DMS53 (cell line): ENCODE data around the gene APOBR.
"Not testable (repeated sequence)": the region's sequence is repeated elsewhere in the genome, so short reads cannot be mapped to it uniquely, and the experiment has no call there.

Experiments
- DNase-seq: peaks from one replicate; lab custom pipeline; 2025; lab: John Stamatoyannopoulos, UW

The APOBR gene

DNA sequence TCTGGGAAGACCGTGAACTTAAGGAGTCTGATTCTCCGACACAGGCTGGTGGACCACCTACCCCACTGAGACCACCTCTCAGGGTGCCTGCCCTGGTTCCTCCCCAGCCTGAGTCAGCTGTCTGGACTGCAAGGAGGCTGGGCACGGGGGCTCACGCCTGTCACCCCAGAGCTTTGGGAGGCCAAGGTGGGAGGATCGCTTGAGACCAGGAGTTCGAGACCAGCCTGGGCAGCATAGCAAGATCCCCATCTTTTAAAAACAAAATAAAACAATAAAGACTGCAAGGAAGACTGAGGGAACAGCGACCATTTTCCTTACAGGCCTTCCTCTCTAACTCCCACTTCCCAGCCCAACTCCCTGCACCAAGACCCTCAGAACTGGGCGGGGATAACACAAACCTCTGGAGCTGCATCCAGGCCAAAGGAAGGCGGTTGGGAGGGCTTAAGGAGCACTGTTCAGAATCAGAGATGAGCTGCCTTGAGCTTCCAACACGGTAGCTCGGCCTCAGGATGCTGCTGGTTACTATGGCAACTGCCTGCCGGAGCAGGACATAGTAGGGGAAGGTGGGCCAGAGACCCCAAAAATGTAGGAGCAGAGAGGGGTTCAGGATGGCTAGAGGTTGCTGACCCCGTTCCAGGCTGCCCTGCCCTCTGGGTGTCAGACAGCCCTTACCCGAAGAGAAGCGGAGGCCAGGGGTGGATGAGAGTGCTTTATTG, 4.4 kb downstream of the APOBR start:
- DNase-seq: no peak

- DNase-seq: peak; percentile 14
Observed at GRCh38 chr16:28499854-28500253, 5.4 kb downstream of the APOBR start.

DNA sequence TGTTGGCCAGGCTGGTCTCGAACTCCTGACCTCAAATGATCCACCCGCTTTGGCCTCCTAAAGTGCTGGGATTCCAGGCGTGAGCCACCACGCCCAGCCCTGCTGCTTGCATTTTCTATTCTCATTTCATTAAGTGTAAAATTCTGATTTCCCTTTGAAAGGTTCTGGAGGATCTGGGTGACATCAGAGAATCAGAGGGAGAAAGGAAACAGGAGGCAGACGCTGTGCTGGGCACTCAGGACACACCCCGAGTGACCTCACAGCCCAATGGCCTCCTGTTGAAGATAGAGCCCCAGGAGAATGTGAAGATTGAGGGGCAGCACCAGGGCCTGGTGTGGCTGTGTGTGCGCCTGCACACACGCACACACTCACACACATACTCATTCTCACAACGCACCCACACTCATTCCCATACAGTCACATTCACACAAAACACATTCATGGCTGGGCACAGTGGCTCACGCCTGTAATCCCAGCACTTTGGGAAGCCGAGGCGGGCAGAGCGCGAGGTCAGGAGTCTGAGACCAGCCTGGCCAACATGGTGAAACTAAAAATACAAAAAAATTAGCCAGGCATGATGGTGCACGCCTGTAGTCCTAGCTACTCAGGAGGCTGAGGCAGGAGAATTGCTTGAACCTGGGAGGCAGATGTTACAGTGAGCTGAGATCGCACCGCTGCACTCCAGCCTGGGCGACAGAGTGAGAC, 6.2 kb downstream of the APOBR start:
- not testable (repeated sequence) for DNase-seq

- no peak for DNase-seq
Observed at GRCh38 chr16:28501258-28502232, 7.1 kb downstream of the APOBR start.

- DNase-seq: no peak
Observed at GRCh38 chr16:28502290-28502689, 7.8 kb downstream of the APOBR start.

DNA sequence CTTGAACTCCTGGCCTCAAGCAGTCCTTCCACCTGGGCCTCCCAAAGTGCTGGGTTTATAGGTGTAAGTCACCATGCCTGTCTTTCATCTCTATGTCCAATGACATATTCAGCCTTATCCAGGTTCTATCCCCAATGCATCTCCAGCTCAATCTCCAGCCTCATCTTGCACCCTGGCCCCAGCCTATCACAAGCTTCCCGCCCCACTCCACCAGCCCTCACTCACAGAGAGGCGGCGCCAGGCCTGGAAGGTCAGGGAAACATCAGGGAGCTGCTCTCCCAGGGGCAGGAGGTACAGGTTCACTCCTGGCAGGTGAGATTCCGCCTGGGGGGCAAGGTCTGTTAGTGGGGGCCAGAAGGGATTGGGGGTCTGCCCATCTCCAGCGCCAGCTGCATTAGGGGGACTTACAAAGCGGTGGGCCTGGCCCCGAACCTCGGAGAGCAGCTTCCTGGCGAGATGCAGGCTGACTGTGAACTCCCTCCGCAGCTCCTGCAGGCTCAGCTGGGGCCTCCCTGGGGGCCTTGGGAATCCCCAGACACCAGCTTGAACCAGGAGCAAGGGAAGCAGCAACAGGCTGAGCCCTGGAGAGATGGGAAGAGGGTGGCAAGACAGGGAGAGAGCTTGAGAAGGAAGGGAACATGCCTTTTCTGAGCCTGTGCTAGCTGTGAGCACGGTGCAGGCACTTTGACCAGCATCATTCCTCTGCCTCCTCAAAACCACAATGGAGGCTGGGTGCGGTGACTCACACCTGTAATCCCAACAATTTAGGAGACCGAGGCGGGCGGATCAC, 9.2 kb downstream of the APOBR start:
- no peak for DNase-seq

DNA sequence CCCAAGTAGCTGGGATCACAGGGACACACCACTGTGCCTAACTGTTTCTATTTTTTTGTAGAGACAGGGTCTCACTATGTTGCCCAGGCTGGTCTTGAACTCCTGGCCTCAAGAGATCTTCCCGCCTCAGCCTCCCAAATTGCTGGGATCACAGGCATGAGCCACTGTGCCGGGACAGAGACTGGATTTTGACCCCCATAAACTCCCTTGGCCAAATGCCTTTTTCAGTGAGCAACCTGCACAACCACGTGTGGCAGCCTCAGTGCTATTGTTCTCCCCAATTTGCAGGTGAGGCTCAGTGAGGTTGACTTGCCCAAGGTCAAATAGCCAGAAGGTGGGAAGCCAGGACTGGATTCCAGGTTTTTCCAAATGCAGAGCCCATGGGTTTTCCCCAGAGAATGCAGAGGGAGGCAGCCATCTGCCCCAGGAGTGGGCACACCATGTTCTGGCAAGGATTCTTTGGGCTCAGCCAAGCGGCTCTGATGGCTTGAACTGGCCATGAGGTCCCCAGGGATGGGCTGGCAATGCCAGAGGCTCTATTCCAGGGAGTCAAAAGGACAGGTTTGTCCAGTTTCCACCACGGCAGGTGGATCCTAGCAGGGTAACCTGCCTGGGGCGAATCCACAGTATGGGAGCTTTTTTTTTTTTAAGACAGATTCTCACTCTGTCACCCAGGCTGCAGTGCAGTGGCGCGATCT, 10.4 kb downstream of the APOBR start:
- peak; percentile 77 for DNase-seq

- DNase-seq: no peak
Observed at GRCh38 chr16:28505489-28506137, 11.2 kb downstream of the APOBR start.

GRCh38 chr16:28511031-28511430, 16.6 kb downstream of the APOBR start:
- no peak for DNase-seq

GRCh38 chr16:28511801-28512789, 17.7 kb downstream of the APOBR start:
- no peak for DNase-seq

- DNase-seq: no peak
Observed at GRCh38 chr16:28513484-28514181, 19.2 kb downstream of the APOBR start.

DNA sequence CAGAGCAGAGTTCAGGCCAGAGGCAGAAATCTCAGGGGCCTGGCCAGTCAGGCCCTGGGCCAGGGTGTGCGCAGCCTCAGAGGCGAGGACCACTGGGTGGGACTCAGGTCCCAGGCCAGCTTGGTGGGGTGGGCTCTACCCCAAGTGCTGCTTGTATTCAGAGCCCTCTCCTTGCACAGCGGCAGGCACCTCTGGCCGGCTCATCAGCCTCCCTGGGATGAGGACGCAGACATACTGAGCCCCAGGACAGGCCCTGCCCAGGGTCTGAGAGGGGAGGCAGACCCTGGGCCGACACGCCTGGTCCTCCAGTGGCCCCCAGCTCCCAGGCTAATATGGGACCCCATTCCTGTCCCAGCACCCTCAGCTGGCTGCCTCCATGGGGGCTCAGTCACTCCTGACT, 19.8 kb downstream of the APOBR start:
- DNase-seq: no peak

DNA sequence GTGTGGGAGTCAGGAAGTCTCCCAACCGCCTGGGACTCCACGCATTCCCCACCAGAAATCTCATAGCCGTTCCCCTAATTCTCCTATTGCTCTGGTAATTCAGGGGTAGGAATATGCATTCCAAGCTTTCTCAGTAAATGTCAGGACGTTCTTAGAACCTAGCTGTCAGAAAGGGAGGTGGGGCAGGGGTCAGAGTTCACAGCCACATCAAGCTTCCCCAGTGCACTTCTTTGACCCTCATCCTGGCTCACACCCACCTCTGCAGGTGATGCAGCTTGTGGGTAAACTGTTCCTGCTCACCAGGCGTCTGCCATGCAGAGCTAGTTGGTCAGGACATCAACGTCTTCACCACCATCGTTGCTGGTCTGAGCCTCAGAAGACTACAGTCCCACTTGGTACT, 26.2 kb downstream of the APOBR start:
- no peak for DNase-seq

DNA sequence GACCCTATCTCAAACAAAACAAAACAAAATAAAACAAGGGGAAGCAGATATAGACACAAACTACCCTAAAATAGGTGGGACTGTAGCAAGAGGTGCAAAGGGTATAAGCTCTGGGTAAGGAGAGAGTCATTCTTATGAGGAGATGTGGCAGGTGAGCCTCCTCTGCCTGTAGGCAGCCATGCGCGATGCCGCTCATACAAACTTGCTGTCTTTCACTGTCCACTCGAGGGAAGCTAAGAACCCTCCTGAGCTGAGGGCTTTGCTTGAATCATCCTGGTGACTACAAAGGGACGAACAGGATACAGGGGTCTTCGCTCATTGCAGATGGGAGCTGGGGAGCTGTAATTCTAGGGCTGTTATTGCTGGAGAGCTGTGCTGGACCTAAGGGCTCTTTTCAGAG, 27.0 kb downstream of the APOBR start:
- no peak for DNase-seq

GRCh38 chr16:28522792-28523191, 28.3 kb downstream of the APOBR start:
- DNase-seq: no peak

DNA sequence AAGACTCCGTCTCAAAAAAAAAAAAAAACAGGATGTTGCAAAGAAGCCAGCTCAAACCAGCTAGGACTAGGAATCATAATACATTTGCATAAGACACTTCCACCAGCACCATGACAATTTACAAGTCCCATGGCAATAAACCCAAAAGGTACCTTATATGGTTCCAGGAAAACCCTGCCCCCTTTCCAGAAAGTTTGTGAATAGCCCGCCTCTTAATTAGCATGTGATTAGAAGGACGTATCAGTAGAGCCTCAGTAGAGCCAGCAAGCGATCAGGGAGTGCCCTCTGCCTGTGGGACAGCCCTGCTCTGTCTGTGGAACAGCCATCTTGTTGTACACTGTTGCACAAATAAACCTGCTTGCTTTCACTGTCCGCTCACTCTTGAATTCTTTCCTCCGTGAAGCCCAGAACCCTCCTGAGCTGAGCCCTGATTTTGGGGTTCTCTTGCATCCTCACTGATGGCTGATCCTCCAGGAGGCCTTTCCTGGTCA, 30.3 kb downstream of the APOBR start:
- no peak for DNase-seq

DNA sequence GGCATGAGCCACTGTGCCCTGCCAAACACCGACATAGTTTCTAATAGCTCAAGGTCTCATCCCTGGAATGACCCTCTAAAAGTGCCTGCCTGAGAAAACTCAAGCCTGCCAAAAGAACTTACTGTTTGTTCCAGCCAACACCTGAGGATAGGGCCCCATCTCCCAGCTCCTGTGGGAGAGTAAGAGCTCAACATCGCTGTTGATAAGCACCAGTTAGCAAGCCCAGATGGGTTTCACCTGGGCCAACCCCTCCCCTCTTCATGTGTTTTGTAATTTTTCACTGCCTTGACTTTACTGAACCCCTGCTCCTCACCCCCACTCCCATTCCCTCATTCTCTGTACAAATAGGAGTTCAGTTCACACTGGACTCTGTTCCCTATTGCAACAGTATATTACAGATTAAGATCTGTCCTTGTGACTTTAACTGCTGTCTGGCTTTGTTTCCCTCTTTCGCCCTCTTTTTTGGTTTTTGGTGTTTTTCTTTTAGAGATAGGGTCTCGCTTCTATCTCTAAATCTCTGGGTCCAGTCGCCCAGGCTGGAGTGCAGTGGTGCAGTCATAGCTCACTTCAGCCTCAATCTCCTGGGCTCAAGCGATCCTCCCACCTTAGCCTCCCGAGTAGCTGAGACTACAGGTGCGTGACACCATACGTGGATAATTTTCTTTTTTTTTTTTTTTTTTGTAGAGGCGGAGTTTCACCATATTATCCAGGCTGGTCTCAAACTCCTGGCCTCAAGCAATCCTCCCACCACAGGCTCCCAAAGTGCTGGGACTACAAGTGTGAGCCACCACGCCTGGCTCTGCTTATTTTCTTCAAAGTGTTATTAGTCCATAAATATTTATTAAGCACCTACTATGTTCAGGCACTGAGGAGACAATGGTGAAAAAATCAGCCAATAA, 32.0 kb downstream of the APOBR start:
- no peak for DNase-seq
